ENCODE measurements around the gene CKLF.
A peak's percentile ranks its signal among the peaks of the same experiment; 100 is the strongest.
"Not testable (repeated sequence)": the region's sequence is repeated elsewhere in the genome, so short reads cannot be mapped to it uniquely, and the experiment has no call there.

Gene CKLF

DNA sequence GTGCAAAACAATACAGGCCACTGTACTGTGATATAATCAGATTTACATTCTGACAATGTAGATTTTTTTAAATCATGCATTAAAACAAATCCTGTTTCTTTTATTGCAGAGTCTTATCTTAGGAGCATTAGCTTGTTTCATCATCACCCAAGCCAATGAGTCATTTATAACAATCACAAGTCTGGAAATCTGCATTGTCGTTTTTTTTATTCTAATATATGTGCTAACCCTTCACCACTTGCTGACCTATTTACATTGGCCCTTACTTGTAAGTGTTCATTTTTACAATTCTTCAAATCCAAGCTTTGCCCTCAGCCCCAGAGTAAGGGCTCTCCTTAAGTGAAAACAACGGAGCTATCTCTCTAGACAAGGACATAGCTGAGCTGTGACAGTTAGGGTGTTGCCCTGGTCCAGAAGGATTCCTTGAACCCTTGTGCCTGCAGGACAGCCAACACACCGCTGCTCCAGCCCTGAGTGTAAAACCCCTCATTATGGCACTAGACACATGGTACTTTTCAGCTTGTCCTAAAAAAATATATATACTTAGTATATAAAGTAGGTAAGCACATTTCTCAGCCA, 17.5 kb downstream of the CKLF start:
- no peak for DNase-seq

- DNase-seq = no peak
Observed at GRCh38 chr16:66572356-66572755, 20.0 kb downstream of the CKLF start.

DNA sequence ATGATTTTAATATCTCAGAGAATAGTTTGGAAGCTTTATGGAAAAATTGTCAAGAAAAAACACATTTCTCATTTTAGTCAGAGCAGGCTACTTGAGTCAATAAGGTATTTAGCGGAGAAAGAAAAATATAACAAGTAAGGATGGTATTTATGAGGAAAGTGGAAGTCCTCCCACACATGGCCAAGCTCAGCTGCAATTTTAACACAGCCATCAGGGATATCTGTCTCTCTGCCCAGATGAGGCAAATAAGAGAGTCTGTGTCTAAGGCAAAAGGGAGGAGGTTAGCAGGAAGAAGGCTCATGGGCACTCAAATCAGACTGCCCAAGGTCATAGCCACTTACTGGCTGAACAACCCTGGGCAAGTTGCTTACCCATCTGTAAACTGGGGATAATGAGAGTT, 21.7 kb downstream of the CKLF start:
- no peak for DNase-seq

GRCh38 chr16:66574531-66574930, 22.2 kb downstream of the CKLF start:
- no peak for DNase-seq

GRCh38 chr16:66575060-66575459, 22.7 kb downstream of the CKLF start:
- no peak for DNase-seq

DNA sequence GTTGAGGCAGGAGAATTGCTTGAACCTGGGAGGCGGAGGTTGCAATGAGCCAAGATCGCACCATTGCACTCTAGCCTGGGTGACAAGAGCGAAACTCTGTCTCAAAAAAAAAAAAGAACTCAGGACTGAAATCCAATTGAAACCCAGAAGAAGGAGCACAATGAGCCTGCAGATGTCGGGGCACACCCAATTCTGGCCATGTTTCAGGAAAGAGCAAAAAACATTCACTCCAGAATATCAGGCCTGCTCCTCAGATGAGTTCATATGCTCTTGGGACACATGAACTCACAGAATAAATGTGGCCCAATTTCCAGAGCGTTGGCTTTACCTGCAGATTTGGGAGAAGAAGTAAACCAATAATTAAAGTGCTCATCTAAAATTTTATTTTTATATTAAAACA, 23.9 kb downstream of the CKLF start:
- DNase-seq = no peak

DNA sequence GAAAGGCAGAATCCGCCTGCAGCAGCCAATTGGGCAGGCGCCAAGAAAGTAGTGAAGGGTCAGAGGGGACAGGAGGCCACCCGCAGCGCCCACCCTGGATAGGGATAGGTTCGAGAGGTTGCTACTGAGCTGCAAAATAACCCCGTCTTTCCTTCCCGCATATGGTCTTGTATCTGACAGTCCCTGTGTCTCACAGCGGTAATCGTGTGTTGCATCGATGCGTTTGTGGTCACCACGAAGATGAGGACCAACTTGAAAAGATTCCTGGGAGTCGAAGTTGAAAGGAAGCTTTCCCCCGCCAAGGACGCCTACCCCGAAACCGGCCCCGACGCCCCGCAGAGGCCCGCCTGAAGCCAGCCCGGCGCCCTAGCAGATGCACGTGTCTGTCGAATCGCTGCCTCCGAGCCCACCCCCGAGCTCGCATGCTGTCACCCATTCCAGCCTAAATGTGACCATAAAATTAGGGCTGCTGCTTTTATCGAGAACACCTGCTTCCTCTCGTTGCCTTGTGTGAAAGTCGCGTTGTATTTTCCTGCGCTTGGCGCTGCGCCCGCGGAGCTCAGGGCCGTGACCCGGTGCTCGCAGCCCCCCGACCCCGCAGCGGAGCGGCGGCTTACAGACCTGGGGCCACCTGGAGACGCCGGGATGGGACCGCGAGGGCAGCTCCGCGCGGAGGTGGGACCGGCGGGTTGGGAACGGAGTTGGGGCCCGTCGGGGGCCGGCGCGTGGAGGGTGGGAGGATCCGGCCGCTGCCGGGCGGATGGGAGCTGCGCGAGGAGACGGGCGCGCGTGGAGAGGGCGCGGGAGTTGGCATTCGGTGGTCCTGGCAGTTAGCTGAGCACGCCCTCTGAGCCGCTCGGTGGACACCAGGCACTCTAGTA, 26.5 kb downstream of the CKLF start, which contains the start of gene CMTM2:
TSS of gene CMTM2 (plus strand) at position 813 of the 881 bp plus-strand sequence. CDS start 145 bp downstream, outside the sequence.
- DNase-seq = no peak

GRCh38 chr16:66580605-66581209, 28.3 kb downstream of the CKLF start:
- no peak for DNase-seq

- DNase-seq = no peak
Observed at GRCh38 chr16:66581246-66581952, 29.0 kb downstream of the CKLF start.

DNA sequence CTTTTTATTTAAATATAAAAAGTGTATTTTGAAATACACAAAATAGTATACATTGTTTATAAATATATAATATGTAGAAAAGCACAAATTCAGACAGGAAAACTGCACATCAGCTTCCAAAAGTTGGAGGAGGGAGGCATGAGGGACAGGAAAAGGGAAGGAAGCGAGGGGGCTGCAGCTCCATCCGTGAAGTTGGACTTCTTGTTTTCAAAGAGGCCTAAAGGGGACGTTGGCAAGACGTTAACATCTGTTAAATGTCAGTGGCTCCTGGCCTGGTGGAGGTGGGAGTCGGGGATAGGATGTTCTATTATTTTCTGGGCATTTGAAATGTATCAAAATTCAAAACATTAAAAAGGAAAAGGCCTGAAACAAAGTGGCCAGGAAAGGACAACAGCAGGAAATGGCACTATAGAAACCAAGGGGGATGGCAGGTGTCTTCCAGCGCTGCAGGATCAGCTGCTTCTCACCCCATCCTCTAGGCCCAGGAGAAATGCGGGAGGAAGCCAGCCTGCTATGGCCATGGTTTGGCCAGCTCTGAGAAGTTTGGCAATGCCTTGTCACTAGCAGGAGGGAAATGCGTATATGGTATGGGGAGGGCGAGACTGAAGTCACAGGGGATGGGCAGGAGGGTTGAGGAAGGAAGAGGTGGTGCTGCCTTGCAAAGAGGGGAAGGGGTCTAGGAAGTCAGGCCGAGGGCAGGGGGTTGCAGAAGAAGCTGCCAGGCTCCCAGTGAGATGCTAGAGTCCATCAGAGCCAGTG, 33.3 kb downstream of the CKLF start:
- no peak for DNase-seq

- no peak for DNase-seq
Observed at GRCh38 chr16:66587881-66588600, 35.7 kb downstream of the CKLF start.

DNA sequence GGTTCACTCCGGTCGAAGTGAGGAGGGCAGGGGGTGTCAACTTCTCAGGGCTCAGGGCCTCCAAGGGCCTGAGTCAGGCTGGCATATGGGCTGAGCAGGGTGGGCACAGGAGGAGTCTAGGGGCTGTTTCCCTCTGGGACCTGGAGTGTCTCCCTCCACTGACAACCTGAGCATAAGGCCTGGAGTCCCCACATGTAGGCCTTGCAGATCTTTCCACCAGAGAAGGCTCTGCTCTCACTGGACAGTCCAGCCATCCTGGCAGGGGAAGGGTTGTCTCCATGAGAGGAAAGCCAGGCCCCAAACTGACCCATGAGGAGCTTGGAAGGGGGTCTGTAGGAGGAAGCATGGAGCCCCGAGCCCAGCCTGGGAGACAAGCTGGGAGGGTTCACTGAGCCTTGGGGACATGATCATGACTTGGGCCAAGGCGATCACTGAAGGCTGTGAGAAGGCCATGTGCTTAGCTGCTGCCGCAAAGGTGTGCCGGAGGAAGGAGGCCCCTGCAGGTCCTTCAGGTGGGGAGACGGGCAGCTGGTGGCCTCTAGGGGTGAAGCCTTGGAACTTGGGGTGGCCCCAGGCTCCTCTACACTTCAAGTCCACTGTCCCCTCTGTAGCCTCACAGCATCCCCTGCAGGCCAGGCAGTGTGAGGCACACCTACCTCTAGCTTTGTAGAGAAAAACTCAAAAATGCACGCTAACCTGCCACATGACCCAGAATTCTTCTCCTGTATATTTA, 36.8 kb downstream of the CKLF start:
- peak; percentile 32 for DNase-seq

GRCh38 chr16:66590322-66590721, 37.9 kb downstream of the CKLF start:
- no peak for DNase-seq

GRCh38 chr16:66591018-66591417, 38.6 kb downstream of the CKLF start:
- no peak for DNase-seq

DNA sequence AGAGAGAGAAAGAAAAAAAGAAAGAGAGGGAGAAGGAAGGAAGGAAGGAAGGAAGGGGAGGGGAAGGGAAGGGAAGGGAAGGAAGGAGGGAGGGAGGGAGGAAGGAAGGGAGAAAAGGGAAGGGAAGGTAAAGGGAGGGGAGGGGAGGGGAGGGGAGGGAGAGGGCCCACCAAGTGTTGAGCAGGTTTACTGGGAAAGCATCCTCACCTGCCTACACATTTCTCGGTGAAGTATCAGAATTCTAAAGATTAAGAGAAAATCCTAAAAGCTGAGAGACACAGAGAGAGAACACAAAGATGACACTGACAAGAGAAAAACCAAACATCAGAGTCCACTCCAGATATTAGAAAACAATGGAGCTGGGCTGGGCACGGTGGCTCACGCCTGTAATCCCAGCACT, 39.9 kb downstream of the CKLF start:
- DNase-seq = no peak

- DNase-seq = no peak
Observed at GRCh38 chr16:66592814-66593213, 40.4 kb downstream of the CKLF start.

DNA sequence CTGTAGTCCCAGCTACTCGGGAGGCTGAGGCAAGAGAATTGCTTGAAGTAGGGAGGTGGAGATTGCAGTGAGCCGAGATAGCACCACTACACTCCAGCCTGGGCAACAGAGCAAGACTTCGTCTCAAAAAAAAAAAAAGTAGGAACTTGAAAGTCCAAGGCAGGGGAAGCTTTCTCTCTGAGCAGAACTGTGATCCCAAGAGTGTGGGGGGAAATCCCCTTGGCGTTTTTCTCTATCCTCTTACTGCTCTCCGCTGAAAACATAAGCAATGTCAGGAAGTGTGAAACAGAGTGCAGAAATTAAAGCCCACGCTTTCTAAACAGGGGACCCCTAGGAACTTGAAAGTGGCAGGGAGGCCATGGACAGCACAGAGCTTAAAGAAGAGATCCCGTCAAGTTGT, 42.4 kb downstream of the CKLF start:
- DNase-seq = no peak

DNA sequence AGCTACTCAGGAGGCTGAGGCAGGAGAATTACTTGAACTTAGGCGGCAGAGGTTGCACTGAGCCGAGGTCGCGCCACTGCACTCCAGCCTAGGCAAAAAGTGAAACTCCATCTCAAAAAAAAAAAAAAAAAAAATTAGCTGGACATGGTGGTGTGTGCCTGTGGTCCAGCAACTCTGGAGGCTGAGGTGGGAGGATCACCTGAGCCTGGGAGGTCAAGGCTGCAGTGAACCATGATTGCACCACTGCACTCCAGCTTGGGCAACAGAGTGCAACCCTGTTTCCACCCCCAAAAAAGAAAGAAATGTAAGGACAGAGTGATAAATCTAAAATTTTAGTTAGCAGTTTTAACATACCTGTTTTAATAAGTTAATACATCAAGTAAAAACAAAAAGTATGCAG, 44.2 kb downstream of the CKLF start:
- not testable (repeated sequence) for DNase-seq

DNA sequence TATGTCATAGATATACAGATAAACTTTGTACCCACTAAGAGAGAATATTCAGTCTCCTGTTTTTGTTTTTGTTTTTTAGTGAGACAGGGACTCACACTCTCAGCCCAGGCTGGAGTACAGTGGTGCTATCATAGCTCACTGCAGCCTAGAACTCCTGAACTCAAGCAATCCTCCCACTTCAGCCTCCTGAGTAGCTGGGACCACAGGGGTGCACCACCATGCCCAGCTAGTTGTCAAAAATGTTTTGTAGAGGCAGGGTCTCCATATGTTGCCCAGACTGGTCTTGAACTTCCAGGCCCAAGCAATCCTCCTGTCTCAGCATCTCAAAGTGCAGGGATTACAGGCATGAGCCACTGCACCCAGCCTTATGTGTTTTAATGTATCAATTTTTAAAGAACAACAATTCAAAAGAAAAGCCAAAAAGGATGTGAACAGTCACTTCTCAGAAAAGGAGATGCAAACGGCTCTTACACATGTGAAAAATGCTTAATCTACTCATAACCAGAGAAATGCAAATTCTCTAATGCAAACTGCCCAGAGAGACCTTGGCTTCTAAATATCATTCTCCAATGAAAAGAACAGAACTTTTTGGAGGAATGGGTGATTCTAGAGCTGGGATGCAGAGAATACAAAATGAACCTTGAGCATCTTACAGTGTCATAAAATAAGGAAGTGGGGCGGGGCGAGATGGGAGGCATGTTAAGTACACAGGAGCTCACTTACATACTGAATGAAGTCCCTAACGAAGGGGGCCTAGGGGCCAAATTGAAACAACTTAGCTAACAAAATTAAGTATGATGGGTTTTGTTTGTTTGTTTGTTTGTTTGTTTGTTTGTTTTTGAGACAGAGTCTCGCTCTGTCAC, 44.8 kb downstream of the CKLF start:
- DNase-seq = no peak

- no peak for DNase-seq
Observed at GRCh38 chr16:66598111-66598510, 45.7 kb downstream of the CKLF start.
